Lower lobe of right lung (tissue), 2 donors: ENCODE measurements around the gene RBM44. TPM values are rescaled to one million over a fixed set of nuclear protein-coding genes. Genes with fewer than 3 reads are reported as not detected.

Experiments
- ATAC-seq, 2 donors: fragments of 200-7000 bp; cut with Tn5 transposase; one replicate each; pipeline ENCODE4 v1.9.1; 2020 to 2022; ENCODE audit warnings: mild to moderate bottlenecking in 2 of 2, moderate library complexity in 2 of 2
- DNase-seq: peaks from one replicate; pipeline ENCODE4 v3.0.0-alpha.2; 2020
- H3K27ac ChIP-seq: fragments of 200-600 bp; one replicate; pipeline ENCODE4 v1.8.0; 2022
- H3K27me3 ChIP-seq: fragments of 200-600 bp; one replicate; pipeline ENCODE4 v1.8.0; 2022; ENCODE audit warnings: low read depth
- H3K36me3 ChIP-seq: fragments of 200-600 bp; one replicate; pipeline ENCODE4 v1.8.0; 2022; ENCODE audit warnings: mild to moderate bottlenecking
- H3K4me1 ChIP-seq: fragments of 200-600 bp; one replicate; pipeline ENCODE4 v1.8.0; 2022
- H3K4me3 ChIP-seq: fragments of 200-600 bp; one replicate; pipeline ENCODE4 v1.8.0; 2022; ENCODE audit warnings: mild to moderate bottlenecking
- H3K9me3 ChIP-seq: fragments of 200-600 bp; one replicate; pipeline ENCODE4 v1.8.0; 2022
- intact Hi-C: fragments of 100-400 bp; cut with DNase I; formaldehyde crosslinking; loops from one replicate; pipeline ENCODE4 v1.11.0; 2022
- total RNA-seq: library from RNA; stranded (reverse); fragmentation: NEBNext Ultra II Directional; extraction: Animal tissue kit (Norgen Biotek cat#: 25700); gene quantifications from one replicate; pipeline ENCODE4 v1.2.1, GENCODE V29; 2021
- TF ChIP-seq, protein P1 (sequence below): fragments of 200-600 bp; IDR thresholded peaks from one replicate; pipeline ENCODE4 v1.8.0; 2022; ENCODE audit warnings: antibody characterized with exemption, mild to moderate bottlenecking
- donor health status: DM: no; HTN: yes; CAD: no; lungs with severe emphysema.

The RBM44 gene
- total RNA-seq, 1 donor from 2014 or later, result 0.59 TPM

GRCh38 chr2:237874585-237875161, 76.1 kb downstream of the RBM44 start:
- Histone ChIP-seq H3K27ac (no peak overlapping the region), H3K4me3 (no peak overlapping the region), H3K36me3 (no peaks in the 10 kb centered on the region), H3K27me3 (no peaks in the 10 kb centered on the region), H3K4me1 (no peaks in the 10 kb centered on the region), H3K9me3 (no peaks in the 10 kb centered on the region)
- DNase-seq (peak; percentile 21), ATAC-seq (no peak)
- TF ChIP-seq, protein P1, sequence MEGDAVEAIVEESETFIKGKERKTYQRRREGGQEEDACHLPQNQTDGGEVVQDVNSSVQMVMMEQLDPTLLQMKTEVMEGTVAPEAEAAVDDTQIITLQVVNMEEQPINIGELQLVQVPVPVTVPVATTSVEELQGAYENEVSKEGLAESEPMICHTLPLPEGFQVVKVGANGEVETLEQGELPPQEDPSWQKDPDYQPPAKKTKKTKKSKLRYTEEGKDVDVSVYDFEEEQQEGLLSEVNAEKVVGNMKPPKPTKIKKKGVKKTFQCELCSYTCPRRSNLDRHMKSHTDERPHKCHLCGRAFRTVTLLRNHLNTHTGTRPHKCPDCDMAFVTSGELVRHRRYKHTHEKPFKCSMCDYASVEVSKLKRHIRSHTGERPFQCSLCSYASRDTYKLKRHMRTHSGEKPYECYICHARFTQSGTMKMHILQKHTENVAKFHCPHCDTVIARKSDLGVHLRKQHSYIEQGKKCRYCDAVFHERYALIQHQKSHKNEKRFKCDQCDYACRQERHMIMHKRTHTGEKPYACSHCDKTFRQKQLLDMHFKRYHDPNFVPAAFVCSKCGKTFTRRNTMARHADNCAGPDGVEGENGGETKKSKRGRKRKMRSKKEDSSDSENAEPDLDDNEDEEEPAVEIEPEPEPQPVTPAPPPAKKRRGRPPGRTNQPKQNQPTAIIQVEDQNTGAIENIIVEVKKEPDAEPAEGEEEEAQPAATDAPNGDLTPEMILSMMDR, result no peak
- intact Hi-C loops, result no loop called here

DNA sequence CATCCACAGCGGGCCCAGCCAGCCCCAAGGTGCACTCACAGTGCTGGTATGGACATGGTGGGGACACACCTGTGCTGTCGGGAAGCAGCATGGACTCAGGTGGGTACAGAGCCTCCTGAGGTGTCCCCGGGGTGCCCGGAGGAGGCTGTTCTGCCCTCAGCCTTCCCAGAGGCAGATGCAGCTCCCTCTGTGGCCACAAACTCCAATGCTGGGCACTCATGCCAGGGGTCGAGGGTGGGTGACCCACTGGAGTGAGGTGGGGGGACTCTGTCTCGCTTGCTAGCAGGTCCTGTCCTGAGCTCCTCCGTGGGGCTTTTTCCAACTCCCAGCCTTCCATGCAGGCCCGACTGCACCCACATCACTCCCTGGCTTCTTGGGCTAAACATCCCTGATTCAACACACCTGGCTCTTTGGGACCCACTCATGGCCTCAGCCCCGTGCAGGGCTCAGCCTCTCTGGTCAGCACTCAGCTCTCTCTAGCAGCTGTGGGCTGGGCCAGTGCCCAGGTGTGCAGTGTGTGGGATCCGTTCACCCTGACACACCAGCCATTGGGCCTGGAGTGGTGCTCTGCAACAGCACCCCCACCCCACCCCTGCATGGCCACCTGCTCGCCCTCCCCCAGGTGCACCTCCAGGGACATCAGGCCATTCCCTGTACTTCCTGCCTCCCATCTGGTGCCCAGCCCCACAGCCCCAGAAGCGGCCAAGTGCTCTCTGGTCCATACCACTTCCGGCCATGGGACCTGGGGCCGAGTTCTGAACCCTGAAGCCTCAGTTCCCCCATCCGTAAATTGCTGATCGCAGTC, 76.9 kb downstream of the RBM44 start:
- DNase-seq (peak; percentile 39), ATAC-seq (no peak)
- intact Hi-C loops, result no loop called here
- TF ChIP-seq, protein P1, result no peak
- no peaks in the 10 kb centered on the region for H3K9me3 ChIP-seq
- no peaks in the 10 kb centered on the region for H3K27me3 ChIP-seq
- H3K4me3 ChIP-seq, result no peak overlapping the region
- no peaks in the 10 kb centered on the region for H3K36me3 ChIP-seq
- no peak overlapping the region for H3K27ac ChIP-seq
- no peaks in the 10 kb centered on the region for H3K4me1 ChIP-seq

DNA sequence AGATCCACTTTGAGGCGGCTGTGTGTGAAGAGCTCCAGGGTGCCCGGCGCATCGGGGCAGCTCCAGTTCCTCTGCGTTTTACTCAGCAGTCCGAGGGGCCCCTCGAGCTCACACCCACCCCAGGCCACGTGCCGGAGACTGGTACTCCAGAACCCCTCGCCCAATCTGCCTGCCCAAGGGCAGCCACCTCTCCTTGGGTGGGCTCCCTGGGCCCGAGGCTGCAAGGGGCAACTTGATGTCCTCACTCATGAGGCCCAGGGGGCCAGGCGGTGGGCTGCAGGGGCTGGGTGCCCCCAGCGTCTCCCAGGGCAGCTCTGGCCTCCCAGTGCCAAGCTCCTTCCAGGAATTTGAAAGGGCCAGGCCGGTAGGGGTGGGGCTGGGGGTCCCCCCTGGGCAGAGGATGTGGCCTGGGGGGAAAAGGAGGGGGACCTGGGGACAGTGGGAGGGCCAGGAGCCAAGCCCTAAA, 77.5 kb downstream of the RBM44 start:
- H3K36me3 ChIP-seq, result no peaks in the 10 kb centered on the region
- H3K27me3 ChIP-seq, result no peaks in the 10 kb centered on the region
- TF ChIP-seq, protein P1, result no peak
- H3K9me3 ChIP-seq, result no peaks in the 10 kb centered on the region
- no peak for ATAC-seq
- intact Hi-C loops, result no loop called here
- no peaks in the 10 kb centered on the region for H3K4me1 ChIP-seq
- no peak overlapping the region for H3K27ac ChIP-seq
- DNase-seq, result peak; percentile 44
- no peak overlapping the region for H3K4me3 ChIP-seq

DNA sequence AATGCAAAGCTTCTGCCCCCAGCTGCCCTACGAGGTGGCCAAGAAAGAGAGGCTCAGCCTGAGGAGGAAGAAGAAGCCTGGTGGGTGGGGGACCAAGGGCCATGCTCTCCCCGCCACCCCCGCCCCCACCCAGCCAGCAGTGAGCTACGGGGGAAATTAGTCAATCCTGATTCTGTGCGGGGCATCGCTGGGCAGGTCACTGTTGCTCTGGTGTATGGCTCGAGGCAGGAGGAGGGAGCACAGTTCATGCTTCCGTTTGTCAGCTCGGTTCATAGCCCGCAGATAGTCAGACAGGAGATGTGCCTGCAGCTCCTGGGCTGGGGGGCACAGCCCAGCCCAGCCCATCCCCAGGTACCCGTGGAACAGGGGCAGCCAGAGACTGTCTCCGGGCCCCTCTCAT, 78.0 kb downstream of the RBM44 start:
- DNase-seq, result peak; percentile 2
- TF ChIP-seq, protein P1, result no peak
- H3K27ac ChIP-seq, result no peak overlapping the region
- no peaks in the 10 kb centered on the region for H3K36me3 ChIP-seq
- no peaks in the 10 kb centered on the region for H3K9me3 ChIP-seq
- intact Hi-C loops, result no loop called here
- no peak overlapping the region for H3K4me3 ChIP-seq
- no peaks in the 10 kb centered on the region for H3K27me3 ChIP-seq
- no peaks in the 10 kb centered on the region for H3K4me1 ChIP-seq
- ATAC-seq, result no peak

GRCh38 chr2:237876951-237877491, 78.4 kb downstream of the RBM44 start:
- intact Hi-C loops, result no loop called here
- no peaks in the 10 kb centered on the region for H3K9me3 ChIP-seq
- H3K4me3 ChIP-seq, result no peak overlapping the region
- DNase-seq (peak; percentile 33), ATAC-seq (no peak)
- TF ChIP-seq, protein P1, result no peak
- H3K27ac ChIP-seq, result no peak overlapping the region
- H3K36me3 ChIP-seq, result no peaks in the 10 kb centered on the region
- H3K4me1 ChIP-seq, result no peaks in the 10 kb centered on the region
- H3K27me3 ChIP-seq, result no peaks in the 10 kb centered on the region
